Measurements from ENCODE around the gene PRRC1. TPM values are rescaled to one million over a fixed set of nuclear protein-coding genes. Genes with fewer than 3 reads are reported as not detected.
A peak's percentile ranks its signal among the peaks of the same experiment; 100 is the strongest.
"Not testable (repeated sequence)": the region's sequence is repeated elsewhere in the genome, so short reads cannot be mapped to it uniquely, and the experiment has no call there.

The PRRC1 gene
- total and polyA plus RNA-seq, 3 donors from 2014 or later = 32.2 to 53.6 (median 45.6) TPM

- WGBS, 2 donors = 85 to 93% methylated on average over 2 of the region's 2 CpGs
- TF ChIP-seq CTCF (IDR thresholded peaks at IDR 0.05) (peak in 1 of 3 experiments; percentile 24), POLR2A (IDR thresholded peaks at IDR 0.05) (no peak)
- Histone ChIP-seq H3K4me3 (no peak overlapping the region), H3K4me1 (no peaks in the 10 kb centered on the region), H3K27me3 (no peaks in the 10 kb centered on the region), H3K36me3 (ENCODE audit: low read depth, missing control alignments) (no peaks in the 10 kb centered on the region), H3K27ac (no peak overlapping the region), H3K9me3 (no peaks in the 10 kb centered on the region)
- intact Hi-C loops (cut with DNase I; ENCODE audit: low total_unique reads) = no loop called here
- no peak for DNase-seq
Observed at GRCh38 chr5:127536687-127537086, 19.2 kb downstream of the PRRC1 start.

- H3K9me3 ChIP-seq; H3K27me3 ChIP-seq; intact Hi-C loops (cut with DNase I; ENCODE audit: low total_unique reads); H3K4me3 ChIP-seq; H3K27ac ChIP-seq; DNase-seq; H3K4me1 ChIP-seq; H3K36me3 ChIP-seq (ENCODE audit: low read depth, missing control alignments): not testable (repeated sequence)
- WGBS, 2 donors = 92 to 99% methylated on average over 3 of the region's 3 CpGs
Observed at GRCh38 chr5:127540553-127540952, 23.1 kb downstream of the PRRC1 start.

- intact Hi-C loops (cut with DNase I; ENCODE audit: low total_unique reads); H3K4me3 ChIP-seq; DNase-seq; H3K27ac ChIP-seq; H3K9me3 ChIP-seq; H3K36me3 ChIP-seq (ENCODE audit: low read depth, missing control alignments); H3K4me1 ChIP-seq; H3K27me3 ChIP-seq: not testable (repeated sequence)
- WGBS, 2 donors = 100% methylated on average over 1 of the region's 1 CpG; no CpG with 5 or more reads in 1 of the 2 donors
Observed at GRCh38 chr5:127545249-127545648, 27.8 kb downstream of the PRRC1 start.

- no peak overlapping the region for H3K4me3 ChIP-seq
- H3K36me3 ChIP-seq (ENCODE audit: low read depth, missing control alignments) = no peaks in the 10 kb centered on the region
- H3K27me3 ChIP-seq = no peaks in the 10 kb centered on the region
- TF ChIP-seq POLR2A (IDR thresholded peaks at IDR 0.05) (no peak), CTCF (IDR thresholded peaks at IDR 0.05) (no peak)
- H3K27ac ChIP-seq = no peak overlapping the region
- no peaks in the 10 kb centered on the region for H3K4me1 ChIP-seq
- H3K9me3 ChIP-seq = no peaks in the 10 kb centered on the region
- intact Hi-C loops (cut with DNase I; ENCODE audit: low total_unique reads) = no loop called here
- DNase-seq = no peak
- 70 to 72% methylated on average over 2 of the region's 2 CpGs for WGBS, 2 donors
Observed at GRCh38 chr5:127549551-127549950, 32.1 kb downstream of the PRRC1 start.

- 68 to 75% methylated on average over 5 of the region's 5 CpGs for WGBS, 2 donors
- H3K36me3 ChIP-seq (ENCODE audit: low read depth, missing control alignments) = no peaks in the 10 kb centered on the region
- H3K27ac ChIP-seq = no peak overlapping the region
- no peak overlapping the region for H3K4me3 ChIP-seq
- TF ChIP-seq CTCF (IDR thresholded peaks at IDR 0.05) (no peak), POLR2A (IDR thresholded peaks at IDR 0.05) (no peak)
- H3K4me1 ChIP-seq = no peaks in the 10 kb centered on the region
- no peak for DNase-seq
- intact Hi-C loops (cut with DNase I; ENCODE audit: low total_unique reads) = no loop called here
- H3K27me3 ChIP-seq = no peaks in the 10 kb centered on the region
- H3K9me3 ChIP-seq = no peaks in the 10 kb centered on the region
Observed at GRCh38 chr5:127550652-127551409, 33.4 kb downstream of the PRRC1 start.
